K562 (cell line): ENCODE measurements around the gene CYSLTR1.

Experiments
- E4F1 ChIP-seq: fragments of 250-450 bp; sonication (Bioruptor Pico); IDR thresholded peaks from 2 replicates; pipeline ENCODE4 v1.5.0; 2021; ENCODE audit warnings: mild to moderate bottlenecking, borderline replicate concordance
- JUNB ChIP-seq: fragments of 450-650 bp; formaldehyde crosslinking; conservative IDR thresholded peaks from 2 replicates; pipeline ENCODE4 v1.4.0; 2020; ENCODE audit warnings: mild to moderate bottlenecking
- JUND ChIP-seq, 2 experiments: IDR thresholded peaks; 2 replicates in 1 of 2; 3 replicates in 1 of 2; pipeline ENCODE4 v1.6.1; 2011; ENCODE audit warnings: borderline replicate concordance in 2 of 2, low read depth in 2 of 2, low read length in 2 of 2, improper control_type of control experiment in 1 of 2, missing biosample characterization in 1 of 2, missing genetic modification characterization in 1 of 2, missing genetic modification reagents in 1 of 2
- ZNF274 ChIP-seq: IDR thresholded peaks from 2 replicates; pipeline ENCODE4 v1.6.1; 2011; ENCODE audit warnings: low read depth, mild to moderate bottlenecking, low read length, moderate library complexity, borderline replicate concordance

GRCh38 chrX:78303086-78303485 lies 24.3 kb downstream of the CYSLTR1 start:
- no peak for TF ChIP-seq ZNF274
- TF ChIP-seq JUNB (CRISPR knock-in tag) = no peak
- TF ChIP-seq JUND (IDR thresholded peaks at IDR 0.05; ENCODE audit: borderline replicate concordance, low read depth, low read length) = no peak
- TF ChIP-seq JUND (tag; IDR thresholded peaks at IDR 0.05; ENCODE audit: borderline replicate concordance, low read depth, low read length) = no peak
- no peak for TF ChIP-seq E4F1 (CRISPR knock-in tag)
